ENCODE data around the gene DUSP8.
"Not testable (repeated sequence)": the region's sequence is repeated elsewhere in the genome, so short reads cannot be mapped to it uniquely, and the experiment has no call there.

- TF ChIP-seq ZNF224 (CRISPR knock-in tag; IDR thresholded peaks at IDR 0.05); EGR1 (conservative IDR thresholded peaks at IDR 0.05); SIN3B (IDR thresholded peaks at IDR 0.05; ENCODE audit: low read depth): not testable (repeated sequence)
These were observed 61.7 kb downstream of the DUSP8 start for GRCh38 chr11:1510351-1510750.
